ENCODE measurements around the gene MZF1. TPM values are rescaled to one million over a fixed set of nuclear protein-coding genes. Genes with fewer than 3 reads are reported as not detected.
A peak's percentile ranks its signal among the peaks of the same experiment; 100 is the strongest.

The MZF1 gene
- total RNA-seq, 1 donor from 2014 or later: 44.3 TPM

DNA sequence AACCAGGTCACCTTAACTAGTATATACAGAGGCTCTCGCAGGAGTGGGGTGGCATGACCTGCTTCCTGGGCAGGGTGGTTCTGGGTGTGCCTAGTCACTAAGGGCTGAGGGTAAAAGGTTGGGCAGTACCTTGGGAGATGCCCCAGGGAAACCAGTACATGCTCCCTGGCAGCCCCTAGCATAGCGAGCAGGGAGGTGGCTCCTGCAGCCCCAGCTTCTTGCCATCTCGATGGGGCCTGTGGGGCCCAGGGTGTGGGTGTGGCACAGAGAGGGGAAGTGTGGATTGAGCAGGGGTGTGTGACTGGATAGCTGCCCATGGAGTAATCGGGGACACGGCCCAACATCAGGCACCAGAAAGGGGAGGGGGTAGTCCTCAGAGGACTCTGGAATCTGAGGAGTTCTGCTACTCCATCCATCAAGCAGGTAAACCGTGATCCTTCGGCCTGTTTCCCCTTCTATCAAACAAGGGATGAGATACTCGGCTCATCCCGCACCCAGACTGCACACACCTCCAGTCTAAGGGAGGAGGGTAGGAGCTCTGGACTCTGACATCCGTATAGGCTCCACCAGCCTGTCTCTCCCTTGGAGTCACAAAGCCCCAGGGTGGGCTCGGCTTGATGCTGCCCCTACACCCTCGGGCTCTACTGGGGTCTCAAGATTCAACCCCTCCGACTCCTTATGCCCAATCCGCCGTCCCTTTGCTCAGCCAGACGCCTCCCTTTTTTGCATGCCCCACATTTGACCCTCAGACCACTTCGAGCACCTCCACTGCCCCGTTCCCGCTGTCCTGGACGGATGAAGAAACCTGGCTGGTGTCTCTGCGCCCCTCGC, 54.7 kb downstream of the MZF1 start:
- TF ChIP-seq, protein P1, sequence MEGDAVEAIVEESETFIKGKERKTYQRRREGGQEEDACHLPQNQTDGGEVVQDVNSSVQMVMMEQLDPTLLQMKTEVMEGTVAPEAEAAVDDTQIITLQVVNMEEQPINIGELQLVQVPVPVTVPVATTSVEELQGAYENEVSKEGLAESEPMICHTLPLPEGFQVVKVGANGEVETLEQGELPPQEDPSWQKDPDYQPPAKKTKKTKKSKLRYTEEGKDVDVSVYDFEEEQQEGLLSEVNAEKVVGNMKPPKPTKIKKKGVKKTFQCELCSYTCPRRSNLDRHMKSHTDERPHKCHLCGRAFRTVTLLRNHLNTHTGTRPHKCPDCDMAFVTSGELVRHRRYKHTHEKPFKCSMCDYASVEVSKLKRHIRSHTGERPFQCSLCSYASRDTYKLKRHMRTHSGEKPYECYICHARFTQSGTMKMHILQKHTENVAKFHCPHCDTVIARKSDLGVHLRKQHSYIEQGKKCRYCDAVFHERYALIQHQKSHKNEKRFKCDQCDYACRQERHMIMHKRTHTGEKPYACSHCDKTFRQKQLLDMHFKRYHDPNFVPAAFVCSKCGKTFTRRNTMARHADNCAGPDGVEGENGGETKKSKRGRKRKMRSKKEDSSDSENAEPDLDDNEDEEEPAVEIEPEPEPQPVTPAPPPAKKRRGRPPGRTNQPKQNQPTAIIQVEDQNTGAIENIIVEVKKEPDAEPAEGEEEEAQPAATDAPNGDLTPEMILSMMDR (IDR thresholded peaks at IDR 0.05): no peak
- peaks cover 20% of the 10 kb centered on the region for H3K36me3 ChIP-seq
- no peaks in the 10 kb centered on the region for H3K9me3 ChIP-seq
- H3K4me1 ChIP-seq: peaks cover 27% of the 10 kb centered on the region
- intact Hi-C loops (cut with DNase I): no loop called here
- no peaks in the 10 kb centered on the region for H3K27me3 ChIP-seq
- H3K27ac ChIP-seq: peak overlapping the region; percentile 91
- DNase-seq: no peak
- ATAC-seq: no peak
- peak overlapping the region; percentile 71 for H3K4me3 ChIP-seq

DNA sequence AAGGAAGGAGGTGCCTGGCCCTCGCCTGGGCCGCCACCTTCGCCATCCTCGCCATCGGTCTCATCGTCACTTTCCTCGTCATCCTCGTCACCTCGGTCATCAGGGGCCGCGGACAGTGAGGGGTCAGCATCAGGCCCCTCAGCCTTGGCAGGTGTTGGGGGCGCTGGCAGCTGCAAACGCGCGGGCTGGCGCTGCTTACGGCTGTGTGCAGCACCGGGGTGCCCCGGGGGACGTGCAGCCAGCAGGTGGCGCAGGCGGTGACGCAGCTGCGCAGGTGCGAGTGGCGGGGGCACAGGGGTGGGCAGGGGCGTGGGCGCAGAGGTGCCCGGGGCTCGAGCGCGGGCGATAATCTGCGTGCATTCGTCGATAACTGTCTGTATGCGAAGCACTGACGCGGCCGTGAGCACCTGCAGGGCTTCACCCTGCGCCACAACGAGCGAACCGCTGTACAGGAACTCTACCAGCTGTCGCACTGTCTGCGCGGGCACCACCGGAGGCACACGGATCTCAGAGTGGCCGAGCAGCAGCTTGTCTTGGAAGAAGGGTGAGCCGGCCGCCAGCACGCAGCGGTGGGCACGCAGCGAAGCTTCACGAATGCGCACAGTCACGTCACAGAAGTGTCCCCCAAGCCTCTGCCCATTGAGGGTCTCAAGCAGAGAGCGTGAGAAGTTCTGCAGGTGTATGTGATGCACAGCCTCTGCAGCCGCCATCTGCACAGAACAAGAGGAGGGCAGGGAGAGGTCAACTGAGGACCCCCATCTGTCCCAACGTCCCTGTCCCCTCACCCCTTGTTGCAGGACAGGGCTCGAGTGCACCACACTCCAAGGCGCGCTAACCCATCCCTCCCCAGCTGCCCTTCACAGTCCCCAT, 55.9 kb downstream of the MZF1 start:
- TF ChIP-seq, protein P1 (IDR thresholded peaks at IDR 0.05): no peak
- no peak overlapping the region for H3K27ac ChIP-seq
- intact Hi-C loops (cut with DNase I): no loop called here
- no peak overlapping the region for H3K4me3 ChIP-seq
- peaks cover 20% of the 10 kb centered on the region for H3K36me3 ChIP-seq
- H3K27me3 ChIP-seq: no peaks in the 10 kb centered on the region
- H3K4me1 ChIP-seq: peaks cover 30% of the 10 kb centered on the region
- ATAC-seq: no peak
- no peak for DNase-seq
- H3K9me3 ChIP-seq: no peaks in the 10 kb centered on the region

- no peak for ATAC-seq
- TF ChIP-seq, protein P1 (IDR thresholded peaks at IDR 0.05): no peak
- peaks cover 30% of the 10 kb centered on the region for H3K4me1 ChIP-seq
Measured at GRCh38 chr19:58516246-58516836, 56.8 kb downstream of the MZF1 start.

GRCh38 chr19:58515259-58515658, 57.9 kb downstream of the MZF1 start:
- no peak overlapping the region for H3K27ac ChIP-seq
- no peak overlapping the region for H3K4me3 ChIP-seq
- ATAC-seq (no peak), DNase-seq (no peak)
- H3K9me3 ChIP-seq: no peaks in the 10 kb centered on the region
- TF ChIP-seq, protein P1 (IDR thresholded peaks at IDR 0.05): no peak
- peaks cover 26% of the 10 kb centered on the region for H3K4me1 ChIP-seq
- H3K36me3 ChIP-seq: peaks cover 20% of the 10 kb centered on the region
- intact Hi-C loops (cut with DNase I): no loop called here
- no peaks in the 10 kb centered on the region for H3K27me3 ChIP-seq

More at GRCh38 chr19:58516246-58516836, 56.8 kb downstream of the MZF1 start:
- H3K36me3 ChIP-seq: peaks cover 20% of the 10 kb centered on the region
- no peaks in the 10 kb centered on the region for H3K9me3 ChIP-seq
- no peaks in the 10 kb centered on the region for H3K27me3 ChIP-seq
- no peak overlapping the region for H3K27ac ChIP-seq
- intact Hi-C loops (cut with DNase I): no loop called here
- DNase-seq: no peak
- H3K4me3 ChIP-seq: no peak overlapping the region

GRCh38 chr19:58514564-58515022, 58.5 kb downstream of the MZF1 start:
- TF ChIP-seq, protein P1 (IDR thresholded peaks at IDR 0.05): no peak
- H3K4me1 ChIP-seq: peaks cover 25% of the 10 kb centered on the region
- intact Hi-C loops (cut with DNase I): no loop called here
- H3K36me3 ChIP-seq: peaks cover 20% of the 10 kb centered on the region
- peak overlapping the region; percentile 66 for H3K27ac ChIP-seq
- H3K27me3 ChIP-seq: no peaks in the 10 kb centered on the region
- no peak for DNase-seq
- no peaks in the 10 kb centered on the region for H3K9me3 ChIP-seq
- no peak for ATAC-seq
- H3K4me3 ChIP-seq: peak overlapping the region; percentile 44
